Measurements from ENCODE around the gene SPZ1.
"Not testable (repeated sequence)": the region's sequence is repeated elsewhere in the genome, so short reads cannot be mapped to it uniquely, and the experiment has no call there.

Gene SPZ1

DNA sequence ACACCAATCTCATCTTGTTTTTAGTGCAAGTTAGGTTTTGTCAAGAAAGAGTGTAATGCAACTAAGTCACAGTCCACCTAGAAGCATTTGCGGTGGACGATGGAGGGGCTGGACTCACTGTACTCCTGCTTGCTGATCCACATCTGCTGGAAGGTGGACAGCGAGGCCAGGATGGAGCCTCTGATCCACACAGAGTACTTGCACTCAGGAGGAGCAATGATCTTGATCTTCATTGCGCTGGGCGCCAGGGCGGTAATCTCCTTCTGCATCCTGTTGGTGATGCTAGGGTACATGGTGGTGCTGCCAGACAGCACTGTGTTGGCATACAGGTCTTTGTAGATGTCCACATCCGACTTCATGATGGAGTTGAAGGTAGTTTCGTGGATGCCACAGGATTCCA, 20.2 kb upstream of the SPZ1 start:
- H3K27me3 Mint-ChIP-seq (ENCODE audit: low read depth, poor library complexity) = peaks cover 17% of the 10 kb centered on the region
- H3K4me1 Mint-ChIP-seq = peaks cover 12% of the 10 kb centered on the region
- TF ChIP-seq, protein P1, sequence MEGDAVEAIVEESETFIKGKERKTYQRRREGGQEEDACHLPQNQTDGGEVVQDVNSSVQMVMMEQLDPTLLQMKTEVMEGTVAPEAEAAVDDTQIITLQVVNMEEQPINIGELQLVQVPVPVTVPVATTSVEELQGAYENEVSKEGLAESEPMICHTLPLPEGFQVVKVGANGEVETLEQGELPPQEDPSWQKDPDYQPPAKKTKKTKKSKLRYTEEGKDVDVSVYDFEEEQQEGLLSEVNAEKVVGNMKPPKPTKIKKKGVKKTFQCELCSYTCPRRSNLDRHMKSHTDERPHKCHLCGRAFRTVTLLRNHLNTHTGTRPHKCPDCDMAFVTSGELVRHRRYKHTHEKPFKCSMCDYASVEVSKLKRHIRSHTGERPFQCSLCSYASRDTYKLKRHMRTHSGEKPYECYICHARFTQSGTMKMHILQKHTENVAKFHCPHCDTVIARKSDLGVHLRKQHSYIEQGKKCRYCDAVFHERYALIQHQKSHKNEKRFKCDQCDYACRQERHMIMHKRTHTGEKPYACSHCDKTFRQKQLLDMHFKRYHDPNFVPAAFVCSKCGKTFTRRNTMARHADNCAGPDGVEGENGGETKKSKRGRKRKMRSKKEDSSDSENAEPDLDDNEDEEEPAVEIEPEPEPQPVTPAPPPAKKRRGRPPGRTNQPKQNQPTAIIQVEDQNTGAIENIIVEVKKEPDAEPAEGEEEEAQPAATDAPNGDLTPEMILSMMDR (IDR thresholded peaks at IDR 0.05) = no peak

GRCh38 chr5:80300125-80300524, 19.7 kb upstream of the SPZ1 start:
- Mint-ChIP-seq H3K4me3 (no peak overlapping the region), H3K27me3 (ENCODE audit: low read depth, poor library complexity) (peaks cover 17% of the 10 kb centered on the region), H3K9me3 (peaks cover 27% of the 10 kb centered on the region), H3K36me3 (ENCODE audit: low read depth) (peaks cover 5% of the 10 kb centered on the region), H3K27ac (no peak overlapping the region), H3K4me1 (peaks cover 7% of the 10 kb centered on the region)
- TF ChIP-seq, protein P1 (IDR thresholded peaks at IDR 0.05) = no peak
- DNase-seq = no peak

More for the DNA sequence above, 20.2 kb upstream of the SPZ1 start:
- DNase-seq = no peak
- no peak overlapping the region for H3K4me3 Mint-ChIP-seq
- no peak overlapping the region for H3K27ac Mint-ChIP-seq
- peaks cover 5% of the 10 kb centered on the region for H3K36me3 Mint-ChIP-seq (ENCODE audit: low read depth)
- peaks cover 27% of the 10 kb centered on the region for H3K9me3 Mint-ChIP-seq

- DNase-seq; H3K36me3 Mint-ChIP-seq (ENCODE audit: low read depth): not testable (repeated sequence)
Measured at GRCh38 chr5:80300796-80301195, 19.0 kb upstream of the SPZ1 start.

DNA sequence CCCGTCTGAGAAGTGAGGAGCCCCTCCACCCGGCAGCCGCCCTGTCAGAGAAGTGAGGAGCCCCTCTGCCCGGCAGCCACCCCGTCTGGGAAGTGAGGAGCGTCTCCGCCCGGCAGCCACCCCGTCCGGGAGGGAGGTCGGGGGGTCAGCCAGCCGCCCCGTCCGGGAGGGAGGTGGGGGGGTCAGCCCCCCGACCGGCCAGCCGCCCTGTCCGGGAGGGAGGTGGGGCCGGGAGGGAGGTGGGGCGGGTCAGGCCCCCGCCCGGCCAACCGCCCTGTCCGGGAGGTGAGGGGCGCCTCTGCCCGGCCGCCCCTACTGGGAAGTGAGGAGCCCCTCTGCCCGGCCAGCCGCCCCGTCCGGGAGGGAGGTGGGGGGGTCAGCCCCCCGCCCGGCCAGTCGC, 18.5 kb upstream of the SPZ1 start:
- H3K4me1 Mint-ChIP-seq; H3K27ac Mint-ChIP-seq; DNase-seq; H3K36me3 Mint-ChIP-seq (ENCODE audit: low read depth); H3K4me3 Mint-ChIP-seq: not testable (repeated sequence)
- H3K27me3 Mint-ChIP-seq (ENCODE audit: low read depth, poor library complexity) = peaks cover 12% of the 10 kb centered on the region
- peaks cover 27% of the 10 kb centered on the region for H3K9me3 Mint-ChIP-seq

More at GRCh38 chr5:80300796-80301195, 19.0 kb upstream of the SPZ1 start:
- not testable (repeated sequence) for H3K27ac Mint-ChIP-seq, H3K4me3 Mint-ChIP-seq, H3K4me1 Mint-ChIP-seq
- peaks cover 14% of the 10 kb centered on the region for H3K27me3 Mint-ChIP-seq (ENCODE audit: low read depth, poor library complexity)
- peaks cover 27% of the 10 kb centered on the region for H3K9me3 Mint-ChIP-seq

DNA sequence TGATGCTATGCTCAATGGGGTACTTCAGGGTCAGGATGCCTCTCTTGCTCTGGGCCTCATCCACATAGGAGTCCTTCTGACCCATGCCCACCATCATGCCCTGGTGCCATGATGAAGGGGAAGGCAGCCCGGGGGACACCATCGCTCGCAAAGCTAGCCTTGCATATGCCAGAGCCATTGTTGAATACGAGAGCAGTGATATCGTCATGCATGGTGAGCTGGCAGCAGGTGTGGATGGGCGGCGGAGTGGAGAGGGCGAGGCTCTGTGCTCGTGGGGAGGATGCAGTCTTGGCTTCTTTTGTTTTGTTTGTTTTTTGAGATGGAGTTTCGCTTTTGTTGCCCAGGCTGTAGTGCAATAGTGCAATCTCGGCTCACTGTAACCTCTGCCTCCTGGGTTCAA, 17.2 kb upstream of the SPZ1 start:
- peaks cover 7% of the 10 kb centered on the region for H3K4me1 Mint-ChIP-seq
- peaks cover 7% of the 10 kb centered on the region for H3K27me3 Mint-ChIP-seq (ENCODE audit: low read depth, poor library complexity)
- peak overlapping the region; percentile 59 for H3K27ac Mint-ChIP-seq
- no peak overlapping the region for H3K4me3 Mint-ChIP-seq
- DNase-seq = no peak
- H3K9me3 Mint-ChIP-seq = peaks cover 27% of the 10 kb centered on the region
- peaks cover 5% of the 10 kb centered on the region for H3K36me3 Mint-ChIP-seq (ENCODE audit: low read depth)
- TF ChIP-seq, protein P1 (IDR thresholded peaks at IDR 0.05) = no peak

DNA sequence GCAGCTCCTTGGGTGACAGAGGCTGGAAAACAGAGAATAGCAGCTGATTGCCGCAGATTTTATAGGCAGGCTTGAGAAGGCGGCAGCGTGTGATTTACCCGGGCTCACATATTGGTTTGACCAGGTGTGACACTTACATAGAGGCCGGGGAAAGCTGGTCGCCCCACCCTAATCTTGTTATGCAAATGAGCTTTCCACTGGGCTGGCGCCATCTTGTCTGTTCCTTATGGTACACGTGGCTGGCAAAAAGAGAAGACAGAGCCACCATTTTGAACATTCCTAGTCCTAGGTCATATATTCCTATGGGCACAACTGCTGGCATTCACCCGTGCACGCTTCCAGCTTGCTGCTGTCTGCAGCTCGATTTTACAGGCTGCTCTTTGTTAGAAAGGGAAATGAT, 11.3 kb upstream of the SPZ1 start:
- no peak overlapping the region for H3K4me3 Mint-ChIP-seq

More for the DNA sequence above, 11.3 kb upstream of the SPZ1 start:
- no peaks in the 10 kb centered on the region for H3K36me3 Mint-ChIP-seq (ENCODE audit: low read depth)
- peaks cover 7% of the 10 kb centered on the region for H3K4me1 Mint-ChIP-seq
- peaks cover 39% of the 10 kb centered on the region for H3K9me3 Mint-ChIP-seq
- H3K27me3 Mint-ChIP-seq (ENCODE audit: low read depth, poor library complexity) = peaks cover 3% of the 10 kb centered on the region
- no peak overlapping the region for H3K27ac Mint-ChIP-seq
- no peak for DNase-seq
- TF ChIP-seq, protein P1 (IDR thresholded peaks at IDR 0.05) = no peak
